ENCODE results near the gene OR11H12.
"Not testable (repeated sequence)": the region's sequence is repeated elsewhere in the genome, so short reads cannot be mapped to it uniquely, and the experiment has no call there.

DNA sequence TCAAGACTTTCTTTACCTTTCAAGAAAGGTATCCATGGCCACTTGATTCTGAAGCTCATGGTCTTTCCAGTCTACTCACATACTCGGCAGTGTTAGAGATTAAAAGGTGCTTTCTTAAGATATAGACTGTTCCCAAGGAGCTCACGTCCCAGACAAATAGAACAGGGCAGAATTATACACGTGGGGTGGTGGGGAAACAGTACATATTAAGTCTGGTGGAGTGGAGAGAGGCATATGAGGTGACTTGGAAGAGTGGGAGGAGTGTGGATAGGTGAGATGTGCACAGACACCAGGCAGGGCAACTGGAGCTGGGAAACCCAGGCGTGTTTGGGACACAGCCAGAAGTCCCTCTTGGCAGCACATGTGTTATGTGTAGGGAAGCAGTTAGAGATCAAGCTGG lies 37.9 kb downstream of the OR11H12 start:
- not testable (repeated sequence) for TF ChIP-seq RCOR1 (IDR thresholded peaks at IDR 0.05; ENCODE audit: low read depth, low read length); CTCF (IDR thresholded peaks at IDR 0.05); EP300 (IDR thresholded peaks at IDR 0.05); EHMT2 (IDR thresholded peaks at IDR 0.05; ENCODE audit: low read depth); CBX8 (IDR thresholded peaks at IDR 0.05)
- TF ChIP-seq, protein P1, sequence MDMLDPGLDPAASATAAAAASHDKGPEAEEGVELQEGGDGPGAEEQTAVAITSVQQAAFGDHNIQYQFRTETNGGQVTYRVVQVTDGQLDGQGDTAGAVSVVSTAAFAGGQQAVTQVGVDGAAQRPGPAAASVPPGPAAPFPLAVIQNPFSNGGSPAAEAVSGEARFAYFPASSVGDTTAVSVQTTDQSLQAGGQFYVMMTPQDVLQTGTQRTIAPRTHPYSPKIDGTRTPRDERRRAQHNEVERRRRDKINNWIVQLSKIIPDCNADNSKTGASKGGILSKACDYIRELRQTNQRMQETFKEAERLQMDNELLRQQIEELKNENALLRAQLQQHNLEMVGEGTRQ (IDR thresholded peaks at IDR 0.05), result not testable (repeated sequence)
- TF ChIP-seq, protein P2, sequence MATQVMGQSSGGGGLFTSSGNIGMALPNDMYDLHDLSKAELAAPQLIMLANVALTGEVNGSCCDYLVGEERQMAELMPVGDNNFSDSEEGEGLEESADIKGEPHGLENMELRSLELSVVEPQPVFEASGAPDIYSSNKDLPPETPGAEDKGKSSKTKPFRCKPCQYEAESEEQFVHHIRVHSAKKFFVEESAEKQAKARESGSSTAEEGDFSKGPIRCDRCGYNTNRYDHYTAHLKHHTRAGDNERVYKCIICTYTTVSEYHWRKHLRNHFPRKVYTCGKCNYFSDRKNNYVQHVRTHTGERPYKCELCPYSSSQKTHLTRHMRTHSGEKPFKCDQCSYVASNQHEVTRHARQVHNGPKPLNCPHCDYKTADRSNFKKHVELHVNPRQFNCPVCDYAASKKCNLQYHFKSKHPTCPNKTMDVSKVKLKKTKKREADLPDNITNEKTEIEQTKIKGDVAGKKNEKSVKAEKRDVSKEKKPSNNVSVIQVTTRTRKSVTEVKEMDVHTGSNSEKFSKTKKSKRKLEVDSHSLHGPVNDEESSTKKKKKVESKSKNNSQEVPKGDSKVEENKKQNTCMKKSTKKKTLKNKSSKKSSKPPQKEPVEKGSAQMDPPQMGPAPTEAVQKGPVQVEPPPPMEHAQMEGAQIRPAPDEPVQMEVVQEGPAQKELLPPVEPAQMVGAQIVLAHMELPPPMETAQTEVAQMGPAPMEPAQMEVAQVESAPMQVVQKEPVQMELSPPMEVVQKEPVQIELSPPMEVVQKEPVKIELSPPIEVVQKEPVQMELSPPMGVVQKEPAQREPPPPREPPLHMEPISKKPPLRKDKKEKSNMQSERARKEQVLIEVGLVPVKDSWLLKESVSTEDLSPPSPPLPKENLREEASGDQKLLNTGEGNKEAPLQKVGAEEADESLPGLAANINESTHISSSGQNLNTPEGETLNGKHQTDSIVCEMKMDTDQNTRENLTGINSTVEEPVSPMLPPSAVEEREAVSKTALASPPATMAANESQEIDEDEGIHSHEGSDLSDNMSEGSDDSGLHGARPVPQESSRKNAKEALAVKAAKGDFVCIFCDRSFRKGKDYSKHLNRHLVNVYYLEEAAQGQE (IDR thresholded peaks at IDR 0.05), result not testable (repeated sequence)

Data from A549 (cell line).